KOPT-K1 (cell line): ENCODE data around the gene GLIS1.

Source experiments
- H3K27ac ChIP-seq: fragments of 200-600 bp; sonication (generic); 2 replicates; pipeline ENCODE4 v1.5.1; 2016; ENCODE audit warnings: antibody characterized with exemption, mild to moderate bottlenecking, low read depth, low read length; ENCODE audit not compliant: poor library complexity, severe bottlenecking
- H3K36me3 ChIP-seq: fragments of 200-600 bp; sonication (generic); 2 replicates; pipeline ENCODE4 v1.5.1; 2017; ENCODE audit warnings: antibody characterized with exemption, mild to moderate bottlenecking, low read length, moderate library complexity; ENCODE audit not compliant: insufficient read depth
- H3K9me3 ChIP-seq: fragments of 200-600 bp; sonication (generic); 2 replicates; pipeline ENCODE4 v1.5.1; 2017; ENCODE audit warnings: antibody characterized with exemption, low read length, mild to moderate bottlenecking; ENCODE audit not compliant: insufficient read depth, poor library complexity, severe bottlenecking

The GLIS1 gene

DNA sequence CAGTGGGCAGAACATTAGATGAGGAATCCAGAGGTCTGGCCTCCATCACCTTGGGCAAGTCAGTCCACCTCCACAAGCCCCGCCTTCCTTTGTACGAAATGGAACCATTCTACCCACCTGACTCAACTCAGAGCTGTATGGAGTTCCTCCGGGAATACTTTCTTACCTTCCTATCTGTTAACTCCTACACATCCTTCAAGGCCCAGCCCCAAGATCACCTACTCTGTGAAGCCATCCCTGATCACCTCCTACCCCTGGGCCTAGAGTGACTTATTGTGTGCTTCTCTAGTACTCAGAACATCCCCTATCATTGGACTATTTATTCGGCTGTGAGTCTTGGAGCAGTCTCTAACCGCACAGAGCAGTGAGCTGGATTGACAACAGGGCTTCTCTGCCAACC lies 66.7 kb downstream of the GLIS1 start:
- H3K27ac ChIP-seq: no peak overlapping the region
- no peaks in the 10 kb centered on the region for H3K36me3 ChIP-seq
- H3K9me3 ChIP-seq: no peaks in the 10 kb centered on the region

DNA sequence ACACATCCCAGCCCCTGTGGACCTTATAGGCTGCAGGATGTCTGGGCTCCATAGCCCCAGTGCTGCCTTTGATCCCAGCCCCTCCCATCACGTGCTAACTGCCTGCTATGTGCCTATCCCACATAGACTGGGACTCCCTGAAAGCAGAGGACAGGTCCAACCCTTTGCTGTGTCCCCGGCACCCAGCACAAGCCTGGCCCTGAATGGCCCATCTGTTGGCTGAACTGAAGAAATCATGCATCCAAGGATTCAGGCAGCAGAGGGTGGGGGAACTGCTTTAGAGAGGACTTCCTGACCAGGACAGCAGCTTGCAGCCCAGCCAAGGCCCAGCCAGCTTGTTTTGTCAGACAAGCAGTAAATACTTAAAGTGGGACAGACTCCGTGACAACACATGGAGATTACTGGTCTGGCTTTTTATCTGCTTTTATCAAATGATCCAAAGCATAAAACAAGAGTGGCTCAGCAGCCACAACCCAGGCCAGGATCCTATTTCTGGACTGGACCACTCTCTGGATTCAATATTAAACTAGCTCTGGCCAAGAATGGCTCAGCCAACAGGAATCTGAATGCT lies 69.3 kb downstream of the GLIS1 start:
- H3K36me3 ChIP-seq: no peaks in the 10 kb centered on the region
- H3K9me3 ChIP-seq: no peaks in the 10 kb centered on the region
- no peak overlapping the region for H3K27ac ChIP-seq

DNA sequence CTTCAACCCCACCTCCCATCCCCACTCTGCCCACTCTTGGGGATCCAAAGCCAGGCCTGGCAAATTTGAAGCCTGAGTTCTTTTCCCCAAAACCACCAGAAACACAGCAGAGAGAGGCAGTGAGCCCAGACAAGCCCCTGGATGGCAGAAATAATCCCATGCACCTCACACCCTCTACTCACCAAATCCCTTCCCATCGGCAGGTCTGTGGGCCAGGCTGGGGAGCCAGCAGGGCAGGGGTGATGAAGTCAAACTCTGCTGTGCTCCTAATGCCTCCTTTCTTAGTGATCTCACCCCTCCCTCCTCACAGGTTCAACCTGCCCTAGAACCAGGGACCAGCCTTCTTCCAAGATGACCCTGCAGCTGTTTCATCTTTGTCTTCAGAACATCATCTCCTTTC lies 72.4 kb downstream of the GLIS1 start:
- H3K36me3 ChIP-seq: no peaks in the 10 kb centered on the region
- H3K27ac ChIP-seq: no peak overlapping the region
- no peaks in the 10 kb centered on the region for H3K9me3 ChIP-seq

DNA sequence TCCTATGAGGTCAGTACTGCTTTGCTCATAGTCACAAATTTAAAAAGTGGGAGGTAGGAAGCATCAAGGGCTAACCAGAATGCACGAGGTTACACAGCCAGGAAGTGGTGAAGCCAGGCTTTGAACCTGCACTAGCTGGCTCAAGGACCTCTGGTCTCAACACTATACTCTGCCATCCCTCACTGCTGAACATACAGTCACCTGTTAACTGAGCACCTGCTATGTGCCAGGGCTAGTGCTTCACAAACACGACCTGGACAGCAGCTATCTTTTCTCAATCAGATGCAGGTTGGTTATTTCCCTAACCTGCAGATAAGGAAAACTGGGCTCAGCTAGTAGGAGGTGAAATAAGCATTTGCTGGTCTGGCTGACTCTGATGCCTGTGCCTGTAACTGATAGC lies 73.0 kb downstream of the GLIS1 start:
- H3K27ac ChIP-seq: no peak overlapping the region
- no peaks in the 10 kb centered on the region for H3K9me3 ChIP-seq
- H3K36me3 ChIP-seq: no peaks in the 10 kb centered on the region

DNA sequence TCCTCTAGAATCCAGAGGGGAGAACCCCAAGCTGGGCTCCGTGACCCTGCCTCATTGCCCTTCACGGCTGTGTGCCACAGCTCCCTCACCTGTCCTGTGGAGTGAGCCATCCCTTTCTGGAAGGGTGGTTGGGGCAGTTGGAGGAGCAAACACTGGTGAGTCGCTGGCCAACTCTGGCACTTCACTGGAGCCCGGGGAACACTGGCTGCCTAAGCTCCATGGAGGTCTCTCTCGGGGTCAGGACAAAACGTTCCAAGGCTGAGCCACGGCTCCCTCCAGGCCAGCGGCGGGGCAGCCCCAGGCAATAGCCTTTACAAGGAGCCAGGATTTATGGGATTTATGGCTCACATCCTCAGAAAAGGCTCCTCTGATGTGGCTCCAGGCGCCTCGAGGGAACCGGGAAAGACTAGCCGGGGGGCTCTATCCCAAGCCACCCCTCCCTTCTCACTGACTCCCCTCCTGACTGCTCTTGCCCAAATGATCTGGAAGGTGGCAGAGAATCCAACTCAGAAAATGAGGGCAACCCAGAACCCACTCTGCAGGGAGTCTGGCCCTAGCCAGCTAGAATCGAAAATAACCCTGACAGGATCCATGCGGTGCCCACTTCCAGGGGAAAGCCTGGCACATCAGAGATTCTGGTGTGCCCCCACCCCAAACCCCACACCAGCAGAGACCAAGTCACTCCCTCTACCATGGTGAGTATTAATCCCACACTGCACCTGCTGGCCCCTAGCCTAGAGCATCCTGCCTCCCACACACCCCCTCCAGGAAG lies 75.2 kb downstream of the GLIS1 start:
- Histone ChIP-seq H3K36me3 (no peaks in the 10 kb centered on the region), H3K27ac (no peak overlapping the region), H3K9me3 (no peaks in the 10 kb centered on the region)

DNA sequence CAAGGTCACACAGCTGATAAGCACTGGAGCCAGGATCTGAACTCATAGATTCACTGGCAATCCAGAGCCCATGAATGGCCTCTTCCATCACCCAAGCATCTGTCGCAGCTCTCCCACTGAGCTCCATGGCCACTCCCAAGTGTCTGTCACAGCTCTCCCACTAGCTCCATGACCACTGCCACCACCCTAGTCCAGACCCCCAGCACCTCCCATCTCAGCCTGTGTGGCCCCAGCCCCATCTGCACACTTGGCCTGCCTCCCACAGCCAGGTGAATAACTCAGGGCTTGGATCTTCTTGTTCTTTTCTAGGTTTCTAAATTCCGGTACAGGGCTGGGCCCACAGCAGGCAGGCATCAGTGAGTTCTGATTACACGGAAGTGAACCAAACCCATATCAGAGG lies 76.0 kb downstream of the GLIS1 start:
- no peaks in the 10 kb centered on the region for H3K9me3 ChIP-seq
- H3K27ac ChIP-seq: no peak overlapping the region
- no peaks in the 10 kb centered on the region for H3K36me3 ChIP-seq

DNA sequence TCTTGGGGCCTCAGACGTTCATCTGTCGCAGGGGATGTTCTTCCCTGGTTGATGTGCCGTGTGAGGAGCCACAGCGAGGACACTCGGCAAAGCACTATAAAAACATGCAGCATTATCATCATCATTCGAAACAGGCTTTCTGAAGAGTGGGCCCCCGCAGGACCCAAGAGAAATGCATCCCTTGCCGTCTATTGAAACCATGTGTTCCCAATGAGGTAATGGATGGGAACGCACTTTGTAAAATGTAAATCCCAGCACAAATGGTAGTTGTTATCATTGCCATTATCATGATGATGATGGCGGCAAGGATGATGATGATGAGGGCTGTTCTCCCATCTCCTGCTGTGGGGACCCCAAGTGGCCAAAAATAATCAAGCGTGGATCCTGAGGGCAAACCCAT lies 76.8 kb downstream of the GLIS1 start:
- Histone ChIP-seq H3K36me3 (no peaks in the 10 kb centered on the region), H3K9me3 (no peaks in the 10 kb centered on the region), H3K27ac (no peak overlapping the region)

DNA sequence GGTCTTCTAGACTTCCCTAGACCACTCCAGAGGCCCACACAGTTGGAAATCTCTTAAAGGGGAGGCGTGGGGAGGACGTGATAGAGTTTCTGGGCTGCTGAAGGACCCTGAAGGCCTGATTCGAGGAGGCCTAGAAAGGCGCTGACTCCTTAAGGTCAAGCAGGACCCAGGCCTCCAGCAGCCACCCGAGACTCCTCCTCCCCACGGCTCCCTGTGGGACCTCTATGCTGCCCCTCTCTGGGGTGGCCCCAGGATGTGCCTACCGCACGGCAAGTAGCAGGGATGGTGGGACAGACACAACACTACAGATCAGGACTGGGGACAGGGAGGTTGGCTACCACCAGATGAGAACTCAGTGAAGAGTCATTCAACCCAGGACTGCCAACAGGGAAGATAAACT lies 77.5 kb downstream of the GLIS1 start:
- Histone ChIP-seq H3K9me3 (no peaks in the 10 kb centered on the region), H3K36me3 (no peaks in the 10 kb centered on the region), H3K27ac (no peak overlapping the region)

DNA sequence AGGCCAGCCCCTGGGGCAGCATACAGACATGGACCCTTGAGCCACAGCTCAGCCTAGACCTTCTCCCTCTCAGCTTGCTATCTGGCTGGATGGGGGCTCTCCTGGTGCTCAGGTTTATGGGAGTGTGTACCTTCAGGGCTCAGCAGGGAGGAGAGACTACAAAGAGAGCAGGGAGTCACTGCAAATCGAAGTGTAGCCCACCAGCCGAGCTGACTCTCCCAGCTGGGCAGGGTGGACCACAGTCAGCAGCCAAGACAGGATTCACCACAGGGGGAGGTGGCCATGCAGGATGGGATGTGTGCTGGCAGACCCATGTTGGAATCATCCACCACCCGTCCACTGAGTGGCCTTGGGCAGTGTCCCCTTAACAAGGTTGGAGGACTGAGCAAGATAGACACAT lies 78.3 kb downstream of the GLIS1 start:
- no peaks in the 10 kb centered on the region for H3K36me3 ChIP-seq
- no peaks in the 10 kb centered on the region for H3K9me3 ChIP-seq
- no peak overlapping the region for H3K27ac ChIP-seq

DNA sequence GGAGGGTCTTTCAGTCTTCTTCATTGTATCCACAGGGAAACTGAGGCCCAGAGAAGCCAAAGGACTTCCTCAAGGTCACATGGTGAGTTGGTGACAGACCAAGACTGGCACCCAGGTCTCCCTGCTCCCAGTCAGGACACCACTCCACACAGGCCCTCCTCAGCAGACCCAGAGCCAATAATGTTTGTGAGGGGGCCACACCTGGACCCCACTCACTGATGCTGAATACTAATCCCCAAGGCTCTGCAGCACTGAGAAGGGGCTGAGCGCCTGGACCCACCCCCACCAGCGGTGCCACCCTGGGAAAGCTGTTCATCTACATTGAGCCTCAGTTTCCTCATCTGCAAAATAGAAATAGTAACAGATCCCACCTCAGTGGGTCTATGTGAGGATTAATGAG lies 79.5 kb downstream of the GLIS1 start:
- Histone ChIP-seq H3K9me3 (no peaks in the 10 kb centered on the region), H3K27ac (no peak overlapping the region), H3K36me3 (no peaks in the 10 kb centered on the region)

DNA sequence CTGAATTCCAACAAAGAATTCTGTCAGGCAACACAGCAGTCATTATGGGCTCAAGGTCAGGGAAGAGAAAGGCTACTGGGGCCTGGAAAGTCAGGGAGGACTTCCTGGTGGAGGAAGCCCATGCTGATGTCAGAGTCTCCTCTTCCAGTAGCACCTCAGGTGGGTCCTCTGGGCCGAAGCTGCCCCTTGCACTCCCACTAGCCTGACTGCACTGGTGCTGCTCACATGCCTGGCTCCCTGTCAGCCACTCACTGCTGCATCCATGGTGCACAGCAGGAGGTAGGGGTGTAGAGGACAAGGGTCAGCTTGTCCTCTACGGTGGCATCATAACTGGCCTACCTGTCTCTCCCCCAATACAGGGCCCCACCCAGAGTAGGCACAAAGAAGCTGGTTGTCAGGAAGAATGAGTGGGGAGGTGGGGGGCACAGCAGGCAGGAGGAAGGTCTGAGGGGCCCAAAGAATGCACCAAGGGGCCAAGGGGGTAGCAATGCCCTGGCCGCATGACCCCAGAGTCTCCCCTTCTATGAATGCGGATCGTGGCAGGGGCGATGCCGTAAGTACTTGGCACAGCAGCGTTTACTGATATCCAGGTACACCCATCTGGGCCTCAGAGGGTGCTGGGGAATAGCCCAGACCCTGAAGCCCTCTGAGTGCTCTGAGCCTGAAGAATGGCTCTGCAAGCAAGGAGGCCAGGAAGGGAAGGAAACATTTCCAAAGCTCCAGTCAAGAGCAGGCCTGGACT lies 80.3 kb downstream of the GLIS1 start:
- Histone ChIP-seq H3K36me3 (no peaks in the 10 kb centered on the region), H3K27ac (no peak overlapping the region), H3K9me3 (no peaks in the 10 kb centered on the region)

DNA sequence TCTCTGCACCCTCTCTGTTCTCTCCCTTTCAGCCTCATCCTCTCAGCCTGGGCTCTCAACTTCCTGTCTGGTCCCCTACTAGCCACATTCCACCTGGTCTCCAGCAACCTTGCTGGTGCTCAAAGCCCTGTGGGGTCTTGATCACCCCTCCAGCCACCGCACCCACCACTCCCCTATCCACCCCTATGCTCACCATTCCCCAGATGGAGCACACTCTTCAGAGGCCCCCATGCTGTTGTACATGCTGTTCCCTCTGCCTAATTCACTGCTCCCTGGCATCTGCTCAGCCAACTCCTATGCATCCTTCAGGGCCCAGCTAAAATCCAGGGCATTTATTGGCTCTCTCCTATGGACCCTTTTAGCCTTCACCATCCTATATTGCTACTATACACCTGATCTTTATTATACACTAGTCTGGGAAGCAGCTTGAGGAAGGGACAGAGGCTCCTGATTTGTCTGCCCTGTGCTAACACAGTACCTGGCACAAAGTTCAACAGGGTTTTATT lies 81.0 kb downstream of the GLIS1 start:
- Histone ChIP-seq H3K9me3 (no peaks in the 10 kb centered on the region), H3K27ac (no peak overlapping the region), H3K36me3 (no peaks in the 10 kb centered on the region)

DNA sequence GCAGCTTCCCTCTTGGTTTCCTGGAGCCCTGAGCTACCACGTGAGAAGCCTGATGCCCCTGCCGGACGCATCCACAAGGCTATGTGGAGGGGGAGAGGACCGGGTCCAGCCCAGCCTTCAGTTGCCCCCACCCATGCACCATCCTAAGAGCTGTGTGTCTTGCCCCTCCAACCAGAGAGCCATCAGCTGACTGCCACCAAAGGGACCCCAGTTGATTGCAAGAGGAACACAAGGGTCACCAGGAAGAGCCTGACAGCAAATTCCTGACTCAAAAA lies 81.5 kb downstream of the GLIS1 start:
- Histone ChIP-seq H3K9me3 (no peaks in the 10 kb centered on the region), H3K27ac (no peak overlapping the region), H3K36me3 (no peaks in the 10 kb centered on the region)

DNA sequence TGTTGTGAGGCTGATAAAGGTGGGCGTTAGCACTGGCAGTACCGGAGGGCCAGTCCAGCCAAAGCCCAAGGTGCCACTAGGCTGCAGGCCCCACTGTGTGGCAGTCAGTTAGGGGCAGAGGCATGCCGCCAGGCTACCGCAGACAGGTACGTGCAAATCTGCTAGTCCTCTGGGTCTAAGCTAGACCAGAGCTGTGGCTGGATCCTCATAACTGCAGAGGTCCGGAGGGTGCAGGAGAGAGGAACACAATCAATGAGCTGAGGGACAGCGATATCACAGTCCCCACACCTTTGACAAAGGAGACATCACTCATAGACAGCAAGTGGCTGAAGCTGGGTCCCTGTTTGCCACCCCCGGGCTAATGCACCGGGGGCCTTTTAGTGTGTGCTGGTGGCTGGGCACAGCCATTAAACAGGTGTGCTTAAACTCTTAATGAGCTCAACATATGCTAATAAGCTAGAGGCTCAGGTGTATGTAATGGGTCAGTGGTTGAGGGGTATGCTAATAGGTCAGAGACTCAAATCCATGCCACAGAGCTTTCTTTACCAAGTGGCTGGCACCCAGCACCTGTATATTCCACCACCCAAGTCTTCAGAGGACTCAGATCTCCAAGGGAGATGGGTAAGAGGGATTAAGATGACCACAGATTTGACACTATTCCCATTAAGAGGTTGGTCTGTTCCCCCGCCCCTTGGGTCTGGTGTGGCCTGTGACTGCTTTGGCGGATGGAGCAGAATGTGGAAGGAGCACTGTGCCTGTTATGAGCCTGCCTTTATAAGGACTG lies 82.0 kb downstream of the GLIS1 start:
- H3K36me3 ChIP-seq: no peaks in the 10 kb centered on the region
- H3K9me3 ChIP-seq: no peaks in the 10 kb centered on the region
- H3K27ac ChIP-seq: no peak overlapping the region
